ENCODE results near the gene SC5D.

Gene SC5D

DNA sequence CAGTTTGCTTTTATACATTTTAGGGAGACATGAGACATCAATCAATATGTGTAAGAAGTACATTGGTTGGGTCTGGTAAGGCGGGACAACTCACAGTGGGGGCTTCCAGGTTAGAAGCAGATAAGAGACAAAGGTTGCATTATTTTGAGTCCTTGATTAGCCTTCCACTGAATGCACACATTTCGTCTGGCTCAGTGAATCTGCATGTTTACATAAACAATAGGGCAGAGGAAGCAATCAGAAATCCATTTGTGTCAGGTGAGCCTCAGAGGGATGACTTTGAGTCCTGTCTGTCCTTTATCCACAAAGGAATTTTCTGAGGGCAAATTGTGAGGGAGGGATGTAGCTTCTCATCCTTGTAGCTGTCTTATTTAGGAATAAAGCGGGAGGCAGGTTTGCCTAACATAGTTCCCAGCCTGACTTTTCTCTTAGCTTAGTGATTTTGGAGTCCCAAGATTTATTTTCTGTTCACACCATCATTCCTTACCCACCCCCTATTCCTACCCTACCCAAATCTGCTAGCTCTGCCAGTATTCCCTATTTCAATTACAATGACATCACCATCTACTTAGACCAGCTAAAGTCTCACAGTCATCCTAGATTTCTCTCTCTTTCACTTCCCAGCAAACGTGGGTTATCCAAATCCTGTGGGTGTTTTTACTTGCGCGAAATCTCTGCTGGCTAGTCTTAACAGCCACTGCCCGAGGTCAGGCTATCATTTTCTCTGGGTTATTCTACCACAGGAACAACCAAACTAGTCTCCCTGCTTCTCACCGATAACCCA, 2.9 kb downstream of the SC5D start:
- DNase-seq = no peak

DNA sequence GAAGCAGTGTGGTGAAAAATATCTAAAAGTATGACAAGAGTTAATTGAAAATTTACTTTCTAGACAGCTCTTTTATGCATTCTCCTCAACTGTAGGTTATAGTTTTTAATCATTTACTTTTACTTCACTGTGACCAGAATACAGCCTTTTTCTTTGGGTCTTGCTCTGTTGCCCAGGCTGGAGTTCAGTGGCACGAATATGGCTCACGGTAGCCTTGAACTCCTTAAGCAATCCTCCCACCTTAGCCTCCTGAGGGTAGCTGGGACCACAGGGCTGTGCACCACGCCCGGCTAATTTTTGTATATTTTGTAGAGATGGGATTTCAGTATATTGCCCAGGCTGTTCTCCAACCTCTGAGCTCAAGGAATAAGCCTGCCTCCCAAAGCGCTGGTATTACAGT, 5.3 kb downstream of the SC5D start:
- no peak for DNase-seq

DNA sequence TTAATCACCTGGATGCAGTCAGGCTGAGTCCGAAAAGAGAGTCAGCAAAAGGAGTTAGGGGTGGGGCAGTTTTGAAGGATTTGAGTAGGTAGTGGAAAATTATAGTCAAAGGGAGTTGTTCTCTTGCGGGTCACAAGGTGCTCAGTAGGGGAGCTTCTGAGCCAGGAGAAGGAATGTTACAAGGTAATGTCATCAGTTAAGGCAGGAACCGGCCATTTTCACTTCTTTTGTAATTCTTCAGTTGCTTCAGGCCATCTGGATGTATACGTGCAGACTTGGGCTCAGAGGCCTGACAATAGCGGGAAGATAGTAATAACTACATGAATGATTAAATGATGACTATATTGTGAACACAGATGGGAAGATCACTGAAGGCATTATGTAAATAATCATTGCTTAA, 6.2 kb downstream of the SC5D start:
- peak; percentile 16 for DNase-seq

DNA sequence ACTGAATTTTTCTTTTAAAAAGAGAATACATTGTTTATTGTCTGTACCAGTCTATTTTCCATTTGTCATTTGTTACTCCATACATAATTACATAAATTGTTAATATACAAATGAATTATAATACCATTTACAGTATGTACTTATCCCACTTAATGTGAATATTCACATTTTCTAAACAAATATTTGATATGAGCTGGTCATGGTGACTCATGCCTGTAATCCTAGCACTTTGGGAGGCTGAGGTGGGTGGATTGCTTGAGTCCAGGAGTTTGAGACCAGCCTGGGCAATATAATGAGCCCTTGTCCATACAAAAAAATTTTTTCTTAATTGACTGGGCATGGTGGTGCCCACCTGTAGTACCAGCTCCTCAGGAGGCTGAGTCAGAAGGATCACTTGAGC, 6.8 kb downstream of the SC5D start:
- DNase-seq = peak; percentile 50

DNA sequence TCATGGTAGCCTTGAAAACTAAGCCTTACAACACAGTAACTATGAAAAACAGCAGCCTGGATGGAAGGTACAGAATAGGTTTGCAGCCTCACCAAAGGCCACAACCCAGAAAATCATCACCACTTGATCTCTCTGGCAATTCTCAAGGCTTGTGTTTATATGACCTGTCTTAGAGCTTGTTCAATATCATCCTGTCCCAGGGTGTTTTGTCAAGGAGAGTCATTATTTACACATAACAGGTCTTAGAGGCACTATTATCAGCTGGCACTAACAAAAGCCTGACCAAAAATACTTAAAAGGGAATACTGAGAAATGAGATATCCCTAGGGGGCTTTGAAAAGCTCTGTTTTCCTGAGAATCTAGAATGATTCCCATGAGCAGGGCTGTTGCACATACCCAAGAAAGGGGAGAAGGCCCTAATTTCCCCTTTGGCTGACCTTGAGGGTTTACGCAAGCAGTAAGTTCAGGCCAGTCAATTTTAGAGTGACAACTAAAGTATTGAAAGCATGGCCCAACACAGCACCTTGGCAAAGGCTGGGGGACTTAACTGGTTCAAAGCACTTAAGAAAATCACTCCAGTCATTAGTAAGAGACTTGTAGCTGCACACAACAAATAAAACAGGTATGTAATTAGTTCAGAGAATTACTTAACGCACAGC, 7.9 kb downstream of the SC5D start:
- DNase-seq = no peak

DNA sequence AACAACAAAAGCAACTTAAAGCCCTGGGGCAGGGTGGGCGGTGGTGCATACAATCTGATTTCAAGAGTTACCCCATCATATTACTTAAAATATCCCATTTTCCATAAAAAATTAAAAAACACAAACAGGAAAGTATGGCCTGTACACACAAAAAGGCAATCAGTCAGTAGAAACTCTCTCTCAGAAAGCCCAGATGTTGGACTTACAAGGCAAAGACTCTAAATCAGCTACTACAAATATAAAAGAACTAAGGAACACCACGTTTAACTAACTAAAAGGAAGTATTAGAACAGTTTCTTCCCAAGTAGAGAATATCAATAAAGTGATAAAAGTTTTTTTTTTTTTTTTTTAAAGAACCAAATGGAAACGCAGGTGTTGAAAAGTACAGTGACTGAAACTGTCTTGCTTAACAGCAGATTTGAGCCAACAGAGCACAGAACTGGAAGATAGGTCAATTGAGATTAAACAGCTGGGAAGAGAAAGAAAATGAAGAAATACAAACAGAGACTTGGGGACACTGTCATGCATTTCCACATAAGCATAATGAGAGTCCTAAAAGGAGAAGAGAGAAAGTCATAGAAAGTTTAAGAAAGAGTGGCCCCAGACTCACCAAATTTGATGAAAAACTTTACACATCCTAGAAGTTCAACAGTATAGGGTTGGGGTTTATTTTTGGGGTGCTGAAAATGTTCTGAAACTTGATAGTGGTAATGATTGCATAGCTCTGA, 8.6 kb downstream of the SC5D start:
- DNase-seq = no peak

DNA sequence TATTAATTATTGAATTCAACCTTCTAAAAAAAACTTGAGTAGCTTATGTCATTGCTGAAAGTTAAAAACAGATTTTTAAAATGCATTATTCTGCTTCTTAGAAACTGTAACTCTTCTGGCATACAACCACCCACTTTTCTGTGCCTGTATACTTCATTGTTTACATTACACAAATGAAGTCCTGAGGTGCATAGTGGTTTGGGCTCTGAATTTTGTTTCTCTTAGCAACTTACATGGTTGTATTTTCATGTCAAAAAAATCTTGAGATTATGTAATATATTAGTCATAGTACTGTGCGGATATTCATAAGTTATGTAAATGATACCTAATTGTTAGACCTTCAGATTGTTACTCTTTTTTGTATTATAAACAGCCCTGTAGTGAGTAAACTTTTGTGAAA, 12.2 kb downstream of the SC5D start:
- no peak for DNase-seq

DNA sequence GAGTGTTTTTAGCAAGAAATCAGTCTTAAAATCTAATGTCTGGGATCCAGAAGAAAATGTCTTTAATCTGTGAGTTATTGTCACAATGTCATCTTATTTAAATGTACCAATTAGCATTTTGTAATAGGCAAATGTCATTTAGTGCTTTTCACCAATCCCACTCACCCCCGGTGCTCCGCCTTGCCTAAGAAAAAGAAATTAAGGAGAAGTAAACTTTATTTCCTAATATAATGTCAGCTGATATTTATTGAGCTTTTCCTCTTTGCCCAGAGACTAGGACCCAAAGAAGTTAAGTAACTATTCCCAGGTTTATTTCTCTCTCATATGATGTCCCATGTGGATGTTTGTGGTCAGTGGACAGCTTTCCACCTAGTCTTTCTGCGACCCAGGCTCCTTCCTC, 16.2 kb downstream of the SC5D start:
- DNase-seq = no peak

DNA sequence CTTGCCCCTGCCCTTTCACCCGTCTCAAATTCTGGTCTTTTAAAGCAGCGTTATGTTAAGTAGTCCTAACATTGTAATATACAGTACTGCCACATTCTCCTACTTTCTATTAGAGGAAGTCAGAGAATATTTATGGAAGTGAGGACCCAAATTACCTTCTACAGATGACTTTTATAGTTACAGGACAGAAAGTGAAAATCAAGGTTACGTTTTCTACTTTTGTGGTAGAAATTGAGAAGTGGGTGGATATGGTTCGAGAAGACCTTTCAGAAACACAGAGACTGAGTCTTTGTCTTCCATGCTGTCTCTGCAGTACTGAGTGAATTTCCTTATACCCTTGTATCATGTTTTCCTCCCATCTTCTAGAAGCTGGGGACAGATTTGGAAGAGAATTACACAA, 17.1 kb downstream of the SC5D start:
- no peak for DNase-seq

DNA sequence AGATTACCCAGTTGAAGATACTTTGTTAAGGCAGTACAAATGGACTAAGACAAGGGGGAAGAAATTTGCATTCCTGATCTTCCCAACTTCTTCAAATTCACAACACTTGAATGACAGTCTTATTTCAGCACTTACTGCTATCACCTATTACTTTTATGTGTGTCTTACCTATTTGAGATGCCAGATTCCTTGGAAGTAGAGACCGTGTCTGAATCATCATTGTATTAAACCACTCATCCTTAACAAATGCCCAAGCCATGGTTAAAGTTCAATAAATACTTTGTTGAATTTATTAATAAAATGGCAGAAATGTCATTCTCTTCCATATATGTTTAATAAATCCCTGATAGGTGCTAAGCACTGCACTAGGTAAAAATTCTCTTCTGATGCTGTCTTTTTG, 18.3 kb downstream of the SC5D start:
- DNase-seq = no peak

DNA sequence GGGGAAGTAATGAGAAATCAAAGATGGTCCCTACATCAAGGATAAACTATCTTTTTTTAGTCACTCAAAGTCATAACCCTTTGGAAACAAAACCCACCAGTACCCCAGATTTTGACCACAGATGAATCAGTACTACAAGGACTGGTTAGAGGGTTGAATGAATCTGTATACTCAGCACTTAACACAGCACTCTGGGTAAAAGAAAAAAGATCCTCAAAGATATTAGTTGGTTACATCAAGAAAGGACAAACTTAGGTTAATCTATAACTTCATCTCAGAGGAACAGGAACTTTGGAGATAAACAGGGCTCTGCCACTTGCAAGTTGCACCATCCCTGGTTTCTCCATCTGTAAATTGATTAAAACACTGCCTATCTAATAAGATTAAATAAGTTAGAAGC, 18.8 kb downstream of the SC5D start:
- no peak for DNase-seq

DNA sequence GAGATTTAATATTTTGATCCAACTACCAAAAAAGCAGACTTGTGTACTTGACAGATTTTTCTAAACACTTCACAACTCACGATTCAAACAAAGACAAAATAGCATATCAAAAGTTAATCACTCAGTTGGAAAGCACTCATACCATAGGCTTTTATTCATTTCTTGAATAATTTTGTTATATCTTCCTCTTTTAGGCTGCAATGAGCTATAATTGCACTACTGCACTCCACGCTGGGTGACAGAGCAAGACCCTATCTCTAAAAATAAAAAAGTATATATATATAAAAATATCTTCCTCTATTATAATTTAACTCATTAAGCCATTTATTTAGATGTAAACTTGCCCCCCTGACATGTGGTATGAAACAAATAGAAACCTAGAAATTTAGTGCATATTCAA, 19.9 kb downstream of the SC5D start:
- DNase-seq = no peak

DNA sequence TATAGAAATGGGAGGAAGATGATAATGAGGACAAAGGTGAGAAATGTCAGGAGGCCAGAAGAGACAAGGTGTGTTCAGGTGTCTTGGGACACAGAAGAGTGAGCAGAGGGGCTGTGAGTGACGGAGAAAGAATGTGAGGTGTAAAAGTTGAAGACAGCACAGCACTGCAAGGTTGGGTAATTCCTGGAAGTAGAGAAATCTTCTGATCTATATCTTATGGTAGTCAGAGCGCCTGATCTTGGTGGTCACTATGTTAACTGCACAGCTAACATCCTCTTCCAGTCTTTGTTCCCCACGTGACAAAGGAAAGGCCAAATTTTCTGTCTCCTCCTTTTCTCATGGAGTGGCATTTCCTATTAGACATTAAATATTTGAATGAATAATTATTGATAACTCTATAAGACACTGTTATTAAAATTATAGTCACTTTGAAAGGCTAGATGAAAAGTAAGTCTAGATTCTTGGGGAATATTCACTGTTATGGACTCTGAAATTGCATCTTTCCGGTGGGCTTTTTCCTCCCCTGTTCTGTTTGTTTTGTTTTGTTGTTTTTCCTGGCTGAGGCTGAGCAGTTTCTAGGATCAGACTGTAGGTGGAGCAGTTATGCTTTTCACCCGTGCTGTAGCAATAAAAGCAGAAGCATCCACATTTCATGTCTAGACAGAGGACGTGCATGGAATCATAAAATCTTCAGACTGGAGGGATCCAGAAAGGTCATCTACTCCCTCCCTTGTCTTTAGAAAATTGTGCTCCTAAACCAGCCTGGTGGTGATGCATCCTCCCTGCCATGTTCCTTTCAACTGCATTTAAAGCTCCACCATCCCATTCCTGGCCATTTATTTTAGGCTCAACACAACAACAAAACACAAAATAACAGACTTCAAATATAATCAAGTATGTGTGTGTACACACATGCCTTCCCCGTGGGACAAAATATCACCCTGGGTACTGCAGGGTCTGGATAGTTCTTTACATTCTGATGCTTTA, 26.6 kb downstream of the SC5D start:
- DNase-seq = peak; percentile 77

DNA sequence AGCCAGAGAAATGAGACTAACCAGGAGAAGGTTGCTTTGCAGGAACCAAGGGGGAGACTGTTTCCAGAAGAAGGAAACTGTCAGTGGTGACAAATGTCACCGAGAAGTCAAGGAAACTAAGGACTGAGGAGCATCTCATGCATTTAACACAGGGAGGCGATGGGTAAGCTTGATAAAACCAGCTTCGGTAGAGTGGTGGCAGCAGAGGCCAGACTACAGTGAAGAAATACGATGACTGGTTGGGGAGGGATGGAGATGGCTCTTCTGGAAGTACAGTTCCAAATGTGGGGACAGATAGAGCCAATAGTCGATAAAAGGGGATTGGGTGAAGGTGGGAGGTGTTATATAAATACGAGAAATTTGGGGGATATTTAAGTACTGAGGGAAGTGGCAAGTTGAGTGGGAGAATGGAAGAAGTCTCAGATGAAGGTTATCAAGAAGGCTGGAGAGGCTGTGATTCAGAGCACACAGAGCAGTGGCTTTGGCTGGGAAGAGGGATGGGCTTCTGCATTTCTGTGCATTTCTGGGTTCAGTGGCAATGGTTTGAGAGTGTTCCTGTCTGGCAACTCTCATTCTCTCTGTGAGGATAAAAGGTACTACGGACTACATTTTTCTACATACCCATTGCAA, 29.2 kb downstream of the SC5D start:
- peak; percentile 70 for DNase-seq

DNA sequence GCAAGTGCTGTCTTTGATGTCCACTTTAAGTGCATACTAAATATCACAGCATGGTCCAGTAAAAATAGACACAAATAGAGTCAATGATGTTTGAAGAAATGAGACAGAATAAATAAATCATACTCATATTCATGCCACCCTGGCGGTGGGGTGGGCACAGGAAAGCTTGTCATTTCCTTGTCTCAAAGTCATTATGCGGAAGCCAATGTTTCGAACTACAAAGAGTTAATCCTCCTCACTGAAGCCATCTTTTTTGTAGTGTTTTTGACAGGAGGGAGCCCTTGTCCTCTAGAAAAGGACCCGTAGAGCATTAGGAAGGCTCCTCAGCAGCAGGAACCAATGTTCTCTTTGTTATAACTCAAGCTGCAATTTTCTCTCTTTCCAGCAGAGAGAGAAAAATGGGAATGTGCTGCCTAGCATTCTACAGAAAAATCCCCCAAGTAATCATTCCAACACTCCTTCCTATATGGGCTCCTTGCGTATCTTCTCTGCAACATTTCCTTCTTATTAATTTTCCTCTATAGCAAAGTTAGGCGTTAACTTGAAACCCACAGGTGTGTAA, 30.6 kb downstream of the SC5D start:
- no peak for DNase-seq

DNA sequence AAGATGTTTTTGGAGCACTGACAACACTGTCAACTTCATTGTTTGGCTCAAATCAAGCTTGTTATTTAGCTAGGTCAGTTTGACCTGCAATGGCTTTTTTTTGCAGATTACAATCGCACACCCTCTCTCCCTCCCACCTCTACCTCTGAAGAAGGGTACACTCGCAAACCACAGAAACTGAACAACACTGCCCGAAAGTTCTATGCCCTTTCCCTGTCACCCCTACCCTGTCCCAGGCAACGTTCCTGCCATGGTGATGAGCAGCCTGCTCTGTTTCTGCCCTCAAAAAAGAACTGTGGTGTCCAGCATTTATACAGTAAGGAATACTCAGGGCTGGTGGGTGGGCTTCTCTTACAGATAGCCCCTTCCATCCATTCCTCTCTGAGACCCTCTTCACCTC, 33.7 kb downstream of the SC5D start:
- no peak for DNase-seq

DNA sequence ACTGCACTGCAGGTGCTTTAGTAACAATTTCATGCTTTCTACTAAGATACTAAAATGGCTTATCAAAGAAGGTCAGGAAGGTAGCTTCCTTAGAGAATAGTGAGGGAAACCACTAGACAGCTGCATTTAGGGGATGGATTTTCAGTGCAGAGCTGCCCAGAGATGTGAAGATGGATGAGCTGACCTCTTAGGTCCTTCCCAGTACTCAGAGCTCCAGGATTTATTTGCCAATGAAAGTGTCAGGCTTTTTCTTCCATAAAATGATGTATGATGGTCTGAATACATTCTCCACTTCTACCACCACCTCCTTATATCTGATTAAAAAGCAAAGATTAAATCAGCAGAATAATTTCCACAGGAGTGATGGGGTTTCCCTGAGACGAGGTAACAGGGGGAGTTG, 35.0 kb downstream of the SC5D start:
- DNase-seq = no peak

DNA sequence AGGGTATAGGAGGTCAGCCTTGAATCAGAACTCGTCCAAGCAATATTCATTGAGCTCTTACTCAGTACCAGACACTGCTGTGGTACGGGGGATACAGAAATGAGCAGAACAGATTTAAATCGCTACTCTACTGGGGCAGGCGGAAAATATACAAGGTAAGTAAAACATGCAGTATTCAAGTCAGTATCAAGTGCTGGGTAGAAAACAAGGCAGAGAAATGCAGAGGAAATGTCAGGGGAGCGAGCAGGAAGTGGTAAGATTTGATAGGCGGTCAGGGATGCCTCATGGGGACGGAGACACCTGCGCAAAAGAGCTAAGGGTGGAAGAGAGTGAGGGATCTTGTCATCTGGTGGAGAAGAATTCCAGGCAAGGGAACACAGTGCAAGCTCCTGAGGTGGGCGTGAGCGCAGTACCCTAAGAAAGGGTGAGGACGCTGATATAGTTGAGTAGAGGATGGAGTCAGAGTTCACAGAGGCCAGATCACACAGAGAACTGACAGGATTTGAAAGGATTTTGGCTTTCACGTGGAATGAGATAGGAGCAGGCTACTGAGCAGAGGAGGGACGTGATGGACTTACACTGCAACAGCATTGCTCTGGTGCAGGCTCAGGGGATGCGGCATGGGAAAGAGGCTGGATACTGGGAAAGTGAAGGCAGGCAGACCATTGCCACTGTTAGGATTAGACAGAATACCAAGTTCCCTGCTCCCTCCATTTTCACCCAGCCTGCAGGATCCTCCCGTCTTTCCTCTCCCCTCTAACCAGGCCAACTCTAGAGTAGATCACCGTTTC, 35.8 kb downstream of the SC5D start:
- no peak for DNase-seq

DNA sequence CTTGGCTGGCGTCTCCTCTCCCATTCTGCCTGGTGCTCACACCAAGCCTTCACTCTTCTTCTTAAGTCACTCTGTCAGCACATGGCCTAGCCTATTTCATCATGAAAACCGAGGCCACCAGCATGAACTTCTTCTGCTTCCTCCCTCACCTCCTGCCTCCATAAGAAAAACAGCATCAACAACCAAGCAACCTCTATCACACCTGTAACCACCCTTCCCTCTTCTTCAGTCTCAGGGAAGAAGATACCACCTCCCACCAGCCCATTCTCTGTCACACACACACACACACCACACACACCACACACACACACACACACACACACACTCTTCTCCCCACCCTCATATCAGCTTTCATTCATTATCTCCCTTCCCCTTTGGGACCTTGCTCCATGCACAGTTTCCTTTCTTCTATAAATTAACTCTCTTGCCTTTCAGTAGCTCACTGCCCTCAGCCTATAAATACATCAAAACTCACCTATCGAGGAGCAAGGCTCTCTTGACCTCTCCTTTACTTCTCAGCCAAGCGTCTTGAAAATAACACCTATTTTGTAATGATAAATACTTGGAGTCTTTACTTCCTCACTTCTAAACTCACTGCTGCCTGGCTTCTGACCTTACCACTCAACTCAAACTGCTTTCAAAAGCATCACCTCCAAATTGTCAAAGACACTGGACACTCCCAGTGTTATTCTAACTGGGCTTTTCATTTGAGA, 36.6 kb downstream of the SC5D start:
- DNase-seq = peak; percentile 14

DNA sequence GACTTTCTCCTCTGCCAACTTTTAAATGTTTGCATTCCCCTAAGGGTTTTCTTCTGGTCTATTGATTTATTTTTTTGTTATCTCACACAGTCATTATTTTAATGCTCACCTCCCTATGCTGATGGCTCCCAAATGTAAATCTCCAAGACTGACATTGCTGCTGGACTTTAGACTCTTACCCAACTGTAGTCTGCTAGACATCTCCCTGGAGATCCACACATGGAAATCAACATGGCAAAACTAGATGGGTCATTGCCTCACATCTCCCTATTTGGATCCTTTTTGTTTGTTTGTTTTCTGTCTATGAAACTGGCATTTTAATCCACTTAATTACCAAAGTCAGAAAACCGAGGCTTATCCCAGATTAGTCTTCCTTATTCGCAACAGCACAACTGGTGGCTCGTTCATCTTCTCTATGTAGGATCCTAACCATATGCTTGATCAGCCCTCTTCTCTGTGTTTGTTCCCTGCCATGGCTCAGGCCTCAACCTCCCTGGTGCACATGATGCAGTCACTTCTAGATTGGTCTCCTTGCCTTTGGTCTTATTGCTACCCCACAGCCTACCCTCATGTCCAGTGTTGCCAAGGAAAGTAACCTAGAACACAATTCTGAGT, 37.3 kb downstream of the SC5D start:
- DNase-seq = peak; percentile 16
